Psoas muscle (tissue), 8 donors: ENCODE measurements around the gene ALPK3. TPM values are rescaled to one million over a fixed set of nuclear protein-coding genes. Genes with fewer than 3 reads are reported as not detected.

Experiments used
- ATAC-seq, 4 donors: fragments of 200-7000 bp; cut with Tn5 transposase; one replicate each; pipeline ENCODE4 v1.9.1; 2020; ENCODE audit warnings: moderate library complexity in 3 of 4, mild to moderate bottlenecking in 2 of 4
- DNase-seq, 2 donors: peaks; one replicate each; pipeline ENCODE4 v3.0.0-alpha.2; 2020
- H3K27ac ChIP-seq: fragments of 200-600 bp; one replicate; pipeline ENCODE4 v1.8.0; 2022
- H3K27me3 ChIP-seq, 3 donors: fragments of 200-600 bp in 1 of 3; one replicate each; pipeline versions ENCODE4 v1.6.1 to v1.8.0; 2013 to 2022; ENCODE audit warnings: low read length in 2 of 3, mild to moderate bottlenecking in 2 of 3, moderate library complexity in 1 of 3; ENCODE audit not compliant: insufficient read depth in 3 of 3
- H3K36me3 ChIP-seq, 2 donors: fragments of 200-600 bp in 1 of 2; one replicate each; pipeline versions ENCODE4 v1.6.1 to v1.8.0; 2013 to 2022; ENCODE audit warnings: low read depth in 1 of 2, mild to moderate bottlenecking in 1 of 2, moderate library complexity in 1 of 2; ENCODE audit not compliant: insufficient read depth in 1 of 2
- H3K4me1 ChIP-seq: fragments of 200-600 bp; one replicate; pipeline ENCODE4 v1.8.0; 2022
- H3K4me3 ChIP-seq: fragments of 200-600 bp; one replicate; pipeline ENCODE4 v1.8.0; 2022; ENCODE audit warnings: mild to moderate bottlenecking
- H3K9me3 ChIP-seq: fragments of 200-600 bp; one replicate; pipeline ENCODE4 v1.8.0; 2022
- CTCF ChIP-seq: fragments of 200-600 bp; IDR thresholded peaks from one replicate; pipeline ENCODE4 v1.8.0; 2022; ENCODE audit warnings: antibody characterized with exemption
- WGBS, 3 donors: extraction: QIAGEN DNeasy Blood & Tissue Kit; methylation state at CpG; one replicate each; pipeline versions ENCODE4 v1.1.6 to v1.1.7; 2013; 5-methylcytosine and 5-hydroxymethylcytosine counted together
- intact Hi-C, 2 donors: fragments of 100-400 bp; cut with DNase I; formaldehyde crosslinking; loops; one replicate each; pipeline versions ENCODE4 v1.11.0 to v1.14.2; 2022
- polyA plus RNA-seq, 3 donors: library from polyadenylated mRNA; stranded (reverse); fragments of 200-250 nt; gene quantifications; one replicate each; pipeline ENCODE4 v1.2.3, GENCODE V29; 2013
- total RNA-seq, 4 donors: library from RNA; stranded (reverse); fragmentation: NEBNext Ultra II Directional in 2 of 4; extraction: Animal tissue kit (Norgen Biotek cat#: 25700) in 2 of 4; gene quantifications; one replicate each; pipeline versions ENCODE4 v1.2.1 to v1.2.4, GENCODE V29; 2021 to 2023
- donor health status: healthy with polysubstance abuse.
- donor health status: DM: no; HTN: no; CAD: no; lungs with moderate emphysema.
- donor health status: Bipolar disorder and iron deficiency.
- donor health status: healthy.
- donor health status: DM: yes; HTN: yes; CAD: no.
- donor health status: DM: no; HTN: no; CAD: no.
- donor health status: DM: no; HTN: no; CAD: no.
- donor health status: DM: yes; HTN: yes; CAD: no.

ALPK3 gene
- total and polyA plus RNA-seq, 7 donors: 75.7 to 461 (median 245) TPM

GRCh38 chr15:84921121-84921520 is 104.0 kb downstream of the ALPK3 start:
- Histone ChIP-seq H3K36me3 (no peaks in the 10 kb centered on the region), H3K27ac (no peak overlapping the region), H3K9me3 (no peaks in the 10 kb centered on the region), H3K4me1 (peaks cover 9% of the 10 kb centered on the region), H3K27me3 (no peaks in the 10 kb centered on the region), H3K4me3 (no peak overlapping the region)
- ATAC-seq: no peak
- WGBS, 3 donors: 38 to 63% (median 46%) methylated on average over 2 of the region's 2 CpGs
- no peak for DNase-seq
- intact Hi-C loops: loop anchor here in 1 of 2 donors (10.0 kb wide), 2 partner anchors 176 to 266 kb away; partner anchors contain the start of genes NMB, WDR73 and ZNF592
- no peak for TF ChIP-seq CTCF

- H3K27me3 ChIP-seq: no peaks in the 10 kb centered on the region
- peaks cover 10% of the 10 kb centered on the region for H3K4me1 ChIP-seq
- H3K9me3 ChIP-seq: no peaks in the 10 kb centered on the region
- 93 to 97% (median 96%) methylated on average over 13 of the region's 13 CpGs for WGBS, 3 donors
- intact Hi-C loops: loop anchor here in 1 of 2 donors (10.0 kb wide), 2 partner anchors 178 to 268 kb away; partner anchors contain the start of genes NMB, WDR73 and ZNF592
- H3K36me3 ChIP-seq: no peaks in the 10 kb centered on the region
- no peak for DNase-seq
- TF ChIP-seq CTCF: no peak
- no peak overlapping the region for H3K4me3 ChIP-seq
- ATAC-seq: no peak
- H3K27ac ChIP-seq: no peak overlapping the region
These were observed 105.4 kb downstream of the ALPK3 start for GRCh38 chr15:84922530-84922929.

Other genes with a start within 250 kb of the ALPK3 start
- 1 to 10 TPM; 3.3 to 5.4 (median 4.4) TPM for gene ZSCAN2, start 216.3 kb upstream of the ALPK3 start, total RNA-seq
- 1 to 10 TPM; 3.5 to 9.6 (median 3.6) TPM for gene ZSCAN2, start 216.3 kb upstream of the ALPK3 start, polyA plus RNA-seq
- 10 to 100 TPM in 3 of 4 donors, 1 to 10 TPM in 1; 8.9 to 22.0 (median 12.1) TPM for gene WDR73, start 163.1 kb upstream of the ALPK3 start, total RNA-seq
- 10 to 100 TPM; 13.6 to 18.7 (median 17.0) TPM for gene WDR73, start 163.1 kb upstream of the ALPK3 start, polyA plus RNA-seq
- 1 to 10 TPM; 1.0 to 2.1 (median 1.2) TPM for gene NMB, start 159.2 kb upstream of the ALPK3 start, total RNA-seq
- 1 to 10 TPM; 3.1 to 6.3 (median 5.6) TPM for gene NMB, start 159.2 kb upstream of the ALPK3 start, polyA plus RNA-seq
- 100 to 1,000 TPM in 2 of 4 donors, 10 to 100 TPM in 2; 80.7 to 106 (median 95.5) TPM for gene SEC11A, start 101.2 kb upstream of the ALPK3 start, total RNA-seq
- 100 to 1,000 TPM; 146 to 237 (median 201) TPM for gene SEC11A, start 101.2 kb upstream of the ALPK3 start, polyA plus RNA-seq
- gene ZNF592, start 68.8 kb upstream of the ALPK3 start, total RNA-seq: 10 to 100 TPM; 33.4 to 39.5 (median 35.5) TPM
- gene ZNF592, start 68.8 kb upstream of the ALPK3 start, polyA plus RNA-seq: 10 to 100 TPM; 13.1 to 43.3 (median 14.4) TPM
- 1 to 10 TPM in 1 of 4 donors, under 1 TPM in 3; 0.23 to 1.9 (median 0.44) TPM for gene SLC28A1, start 67.3 kb downstream of the ALPK3 start, total RNA-seq
- gene SLC28A1, start 67.3 kb downstream of the ALPK3 start, polyA plus RNA-seq: under 1 TPM; 0.13 to 0.34 (median 0.21) TPM
- 10 to 100 TPM in 3 of 4 donors, 1 to 10 TPM in 1; 8.5 to 12.1 (median 11.2) TPM for gene PDE8A, start 164.5 kb downstream of the ALPK3 start, total RNA-seq
- gene PDE8A, start 164.5 kb downstream of the ALPK3 start, polyA plus RNA-seq: 10 to 100 TPM in 2 of 3 donors, 1 to 10 TPM in 1; 6.5 to 10.5 (median 10.1) TPM